Measurements from ENCODE around the gene KDELR3. TPM values are rescaled to one million over a fixed set of nuclear protein-coding genes. Genes with fewer than 3 reads are reported as not detected.

The KDELR3 gene
- total and polyA plus RNA-seq, 10 of the 15 experiments (the other 5 are each of a cell fraction or from before 2014, with no cell fraction given), result 0.15 to 0.98 (median 0.25) TPM; not detected in 1

- TF ChIP-seq PKNOX1 (IDR thresholded peaks at IDR 0.05), result peak; percentile 15; the same call in 1 of the 2 replicates
- TF ChIP-seq JUND (IDR thresholded peaks at IDR 0.05; ENCODE audit: low read depth, low read length), result no peak
- TF ChIP-seq HCFC1 (IDR thresholded peaks at IDR 0.05; ENCODE audit: low read length), result no peak
- no peak for TF ChIP-seq MEF2A (IDR thresholded peaks at IDR 0.05; ENCODE audit: insufficient read depth, low read depth, low read length)
- TF ChIP-seq SIN3A (IDR thresholded peaks at IDR 0.05; ENCODE audit: low read depth, low read length), result no peak
- TF ChIP-seq TCF12 (IDR thresholded peaks at IDR 0.05; ENCODE audit: low read depth, low read length), result no peak
- TF ChIP-seq, protein P1, sequence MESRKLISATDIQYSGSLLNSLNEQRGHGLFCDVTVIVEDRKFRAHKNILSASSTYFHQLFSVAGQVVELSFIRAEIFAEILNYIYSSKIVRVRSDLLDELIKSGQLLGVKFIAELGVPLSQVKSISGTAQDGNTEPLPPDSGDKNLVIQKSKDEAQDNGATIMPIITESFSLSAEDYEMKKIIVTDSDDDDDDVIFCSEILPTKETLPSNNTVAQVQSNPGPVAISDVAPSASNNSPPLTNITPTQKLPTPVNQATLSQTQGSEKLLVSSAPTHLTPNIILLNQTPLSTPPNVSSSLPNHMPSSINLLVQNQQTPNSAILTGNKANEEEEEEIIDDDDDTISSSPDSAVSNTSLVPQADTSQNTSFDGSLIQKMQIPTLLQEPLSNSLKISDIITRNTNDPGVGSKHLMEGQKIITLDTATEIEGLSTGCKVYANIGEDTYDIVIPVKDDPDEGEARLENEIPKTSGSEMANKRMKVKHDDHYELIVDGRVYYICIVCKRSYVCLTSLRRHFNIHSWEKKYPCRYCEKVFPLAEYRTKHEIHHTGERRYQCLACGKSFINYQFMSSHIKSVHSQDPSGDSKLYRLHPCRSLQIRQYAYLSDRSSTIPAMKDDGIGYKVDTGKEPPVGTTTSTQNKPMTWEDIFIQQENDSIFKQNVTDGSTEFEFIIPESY (IDR thresholded peaks at IDR 0.05), result peak; percentile 40; the same call in 1 of the 2 replicates
- TF ChIP-seq MYB (IDR thresholded peaks at IDR 0.05; ENCODE audit: borderline replicate concordance, low read depth, low read length), result no peak
These were observed 37.0 kb downstream of the KDELR3 start (continued) for GRCh38 chr22:38504731-38505540.
